ENCODE data around the gene ATXN10. TPM values are rescaled to one million over a fixed set of nuclear protein-coding genes. Genes with fewer than 3 reads are reported as not detected.
"Not testable (repeated sequence)": the region's sequence is repeated elsewhere in the genome, so short reads cannot be mapped to it uniquely, and the experiment has no call there.

The ATXN10 gene
- total RNA-seq, 1 experiment from 2014 or later, result 116 TPM

GRCh38 chr22:45642986-45643385, 28.6 kb upstream of the ATXN10 start:
- no peak for DNase-seq (ENCODE audit: low read depth)

GRCh38 chr22:45644714-45645113, 26.9 kb upstream of the ATXN10 start:
- no peak for DNase-seq (ENCODE audit: low read depth)

- no peak for DNase-seq (ENCODE audit: low read depth)
Measured at GRCh38 chr22:45645150-45645525, 26.5 kb upstream of the ATXN10 start.

GRCh38 chr22:45645526-45646414, 25.9 kb upstream of the ATXN10 start:
- DNase-seq (ENCODE audit: low read depth), result peak; percentile 78

GRCh38 chr22:45647532-45648225, 24.0 kb upstream of the ATXN10 start:
- no peak for DNase-seq (ENCODE audit: low read depth)

GRCh38 chr22:45648301-45649117, 23.1 kb upstream of the ATXN10 start:
- peak; percentile 38 for DNase-seq (ENCODE audit: low read depth)

- DNase-seq (ENCODE audit: low read depth), result no peak
Measured at GRCh38 chr22:45649809-45650208, 21.8 kb upstream of the ATXN10 start.

GRCh38 chr22:45650721-45651120, 20.9 kb upstream of the ATXN10 start:
- no peak for DNase-seq (ENCODE audit: low read depth)

- no peak for DNase-seq (ENCODE audit: low read depth)
Measured at GRCh38 chr22:45651931-45652528, 19.6 kb upstream of the ATXN10 start.

- no peak for DNase-seq (ENCODE audit: low read depth)
Measured at GRCh38 chr22:45656577-45656976, 15.1 kb upstream of the ATXN10 start.

- no peak for DNase-seq (ENCODE audit: low read depth)
Measured at GRCh38 chr22:45657701-45658100, 13.9 kb upstream of the ATXN10 start.

- no peak for DNase-seq (ENCODE audit: low read depth)
Measured at GRCh38 chr22:45664136-45664646, 7.4 kb upstream of the ATXN10 start.

GRCh38 chr22:45667486-45667885, 4.1 kb upstream of the ATXN10 start:
- no peak for DNase-seq (ENCODE audit: low read depth)

GRCh38 chr22:45670363-45670762, 1.3 kb upstream of the ATXN10 start:
- DNase-seq (ENCODE audit: low read depth), result not testable (repeated sequence)

- no peak for DNase-seq (ENCODE audit: low read depth)
Measured at GRCh38 chr22:45670981-45671782, 452 bp upstream of the ATXN10 start.

- no peak for DNase-seq (ENCODE audit: low read depth)
Measured at GRCh38 chr22:45672564-45673481, 1.2 kb downstream of the ATXN10 start.

- DNase-seq (ENCODE audit: low read depth), result no peak
Measured at GRCh38 chr22:45673482-45674175, 2.0 kb downstream of the ATXN10 start.

- DNase-seq (ENCODE audit: low read depth), result no peak
Measured at GRCh38 chr22:45676024-45676423, 4.4 kb downstream of the ATXN10 start.

GRCh38 chr22:45677063-45677462, 5.4 kb downstream of the ATXN10 start:
- no peak for DNase-seq (ENCODE audit: low read depth)
